Smooth muscle cell of the pulmonary artery (primary cell): ENCODE results near the gene MFN2. TPM values are rescaled to one million over a fixed set of nuclear protein-coding genes. Genes with fewer than 3 reads are reported as not detected.

Experiments
- total RNA-seq: library from RNA; depleted of rRNA; stranded (reverse); fragments of >200 nt; gene quantifications from 2 replicates; pipeline ENCODE4 v1.2.3, GENCODE V29; 2014

The MFN2 gene
- 65.7 and 79.8 TPM in 2 replicates for total RNA-seq

DNA sequence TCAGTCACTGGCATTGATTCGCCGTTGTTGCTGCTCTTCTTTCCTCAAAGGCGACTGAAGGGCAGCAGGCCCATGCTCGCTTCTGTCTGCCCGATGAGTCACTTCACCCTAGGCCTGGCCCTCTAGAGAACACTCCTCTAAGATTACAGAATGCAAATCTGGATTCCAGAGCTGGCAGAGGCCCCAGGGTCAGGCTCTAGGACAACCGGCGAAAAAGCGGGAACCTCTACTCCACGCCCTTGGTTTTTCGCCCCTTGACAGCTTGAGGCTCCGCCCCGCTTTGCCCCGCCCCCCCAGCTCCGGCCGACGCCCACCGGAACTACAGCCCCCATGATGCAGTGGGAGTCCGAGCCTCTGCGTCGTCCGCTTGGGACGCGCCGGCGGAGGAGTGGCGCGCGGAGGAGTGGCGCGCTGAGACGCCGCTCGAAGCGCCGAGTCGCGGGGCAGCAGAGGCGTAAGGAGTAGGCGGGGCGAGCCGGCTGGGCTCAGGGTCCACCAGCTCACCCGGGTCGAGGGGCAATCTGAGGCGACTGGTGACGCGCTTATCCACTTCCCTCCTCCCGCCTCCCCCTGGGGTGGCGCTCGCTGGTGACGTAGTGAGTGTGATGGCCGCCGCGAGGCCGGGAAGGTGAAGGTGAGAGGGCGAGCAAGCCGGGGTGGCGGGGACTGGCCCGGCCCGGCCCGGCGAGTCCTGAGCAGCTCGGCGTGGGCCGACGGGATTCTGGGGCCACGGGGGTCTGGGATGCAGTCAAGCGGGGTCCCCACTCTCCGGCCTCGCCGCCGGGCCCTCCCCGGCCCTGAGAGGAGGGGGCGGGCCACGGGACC is at the start of gene MFN2:
TSS of gene MFN2 (plus strand) at position 594 of the 825 bp plus-strand sequence. CDS start 8,725 bp downstream, outside the sequence.

DNA sequence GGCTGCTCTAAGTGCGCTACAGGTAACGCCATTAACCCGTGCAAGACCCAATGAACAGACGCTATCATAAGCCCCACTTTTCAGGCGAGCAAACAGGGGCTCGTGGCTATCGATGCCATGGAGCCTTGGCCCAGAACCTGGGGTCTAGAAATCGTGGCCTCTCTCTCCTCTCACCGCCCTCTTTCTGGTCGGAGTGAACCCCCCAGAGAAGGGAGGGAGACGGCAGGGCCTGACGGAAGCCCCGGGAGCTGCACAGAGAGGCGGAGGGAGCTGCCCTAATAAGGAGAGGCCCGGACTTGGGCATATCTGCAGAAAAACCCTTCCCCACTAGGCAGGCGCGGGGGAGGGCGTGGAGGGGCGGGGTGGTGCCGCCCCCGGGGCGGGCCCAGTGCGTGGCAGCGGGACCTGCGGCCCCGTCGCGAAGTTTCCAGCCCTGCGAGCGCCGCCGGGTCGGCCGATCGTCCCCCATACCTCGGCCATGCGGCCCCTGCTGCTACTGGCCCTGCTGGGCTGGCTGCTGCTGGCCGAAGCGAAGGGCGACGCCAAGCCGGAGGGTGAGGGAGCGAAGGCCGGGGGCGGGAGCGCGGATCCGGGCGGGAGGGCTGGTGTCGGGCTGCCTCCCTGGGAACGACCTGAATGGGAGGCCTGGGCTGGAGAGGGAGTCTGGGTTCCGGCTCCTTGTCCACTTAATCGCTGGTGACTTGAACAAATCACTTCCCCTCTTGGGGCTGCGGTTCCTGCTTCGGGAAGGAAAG is 45.8 kb upstream of the MFN2 start, which contains the start of gene PLOD1:
TSS of gene PLOD1 (plus strand) at position 416 of the 755 bp plus-strand sequence. CDS start at position 479, 63 bp downstream.

Other genes with a start within 250 kb of the MFN2 start
- 43.4 and 59.9 TPM in 2 replicates for gene AGTRAP, start 244.3 kb upstream of the MFN2 start, total RNA-seq
- 0.20 TPM in 2 replicates for gene C1orf167, start 218.3 kb upstream of the MFN2 start, total RNA-seq
- gene MTHFR, start 174.5 kb upstream of the MFN2 start, total RNA-seq, result 36.9 and 39.1 TPM in 2 replicates
- 9.0 and 13.1 TPM in 2 replicates for gene CLCN6, start 174.3 kb upstream of the MFN2 start, total RNA-seq
- gene NPPA, start 132.7 kb upstream of the MFN2 start, total RNA-seq, result not detected in 2 replicates
- gene NPPB, start 121.5 kb upstream of the MFN2 start, total RNA-seq, result not detected in 2 replicates
- 105 and 126 TPM in 2 replicates for gene KIAA2013, start 54.0 kb upstream of the MFN2 start, total RNA-seq
- gene PLOD1, start 45.7 kb upstream of the MFN2 start, total RNA-seq, result 1,597 and 1,997 TPM in 2 replicates
- gene MIIP, start 39.1 kb downstream of the MFN2 start, total RNA-seq, result 11.8 and 20.2 TPM in 2 replicates
- gene TNFRSF8, start 82.9 kb downstream of the MFN2 start, total RNA-seq, result 0.23 TPM in 1 of 2 replicates, not detected in the other
- 4.5 and 11.7 TPM in 2 replicates for gene TNFRSF1B, start 186.5 kb downstream of the MFN2 start, total RNA-seq
- 42.1 and 45.2 TPM in 2 replicates for gene VPS13D, start 249.6 kb downstream of the MFN2 start, total RNA-seq